T follicular helper cell (primary cell): ENCODE measurements around the gene ING5.

ENCODE experiments used
- DNase-seq: peaks from one replicate; pipeline ENCODE4 v3.0.0-alpha.2; 2020; ENCODE audit warnings: low read depth

The ING5 gene

GRCh38 chr2:241760301-241760771, 58.5 kb downstream of the ING5 start:
- no peak for DNase-seq

- DNase-seq, result no peak
Observed at GRCh38 chr2:241762321-241762932, 60.6 kb downstream of the ING5 start.

GRCh38 chr2:241762933-241763369, 61.1 kb downstream of the ING5 start:
- DNase-seq, result peak; percentile 28

GRCh38 chr2:241763551-241764274, 61.9 kb downstream of the ING5 start:
- DNase-seq, result no peak

GRCh38 chr2:241764275-241765241, 62.7 kb downstream of the ING5 start:
- no peak for DNase-seq

- DNase-seq, result no peak
Observed at GRCh38 chr2:241767464-241768250, 65.8 kb downstream of the ING5 start.

- DNase-seq, result no peak
Observed at GRCh38 chr2:241768251-241768711, 66.4 kb downstream of the ING5 start.

- DNase-seq, result no peak
Observed at GRCh38 chr2:241768850-241769249, 67.0 kb downstream of the ING5 start.

GRCh38 chr2:241769819-241770184, 68.0 kb downstream of the ING5 start:
- no peak for DNase-seq

- no peak for DNase-seq
Observed at GRCh38 chr2:241770185-241770935, 68.5 kb downstream of the ING5 start.

GRCh38 chr2:241770936-241771285, 69.1 kb downstream of the ING5 start:
- DNase-seq, result no peak

GRCh38 chr2:241771286-241772062, 69.6 kb downstream of the ING5 start:
- no peak for DNase-seq

- DNase-seq, result peak; percentile 33
Observed at GRCh38 chr2:241772063-241772499, 70.2 kb downstream of the ING5 start.

- DNase-seq, result no peak
Observed at GRCh38 chr2:241773511-241774418, 71.9 kb downstream of the ING5 start.

GRCh38 chr2:241774419-241775222, 72.8 kb downstream of the ING5 start:
- no peak for DNase-seq

- DNase-seq, result no peak
Observed at GRCh38 chr2:241775223-241776177, 73.7 kb downstream of the ING5 start.
